Coronary artery (tissue), 2 donors: ENCODE results near the gene PPARG.
"Not testable (repeated sequence)": the region's sequence is repeated elsewhere in the genome, so short reads cannot be mapped to it uniquely, and the experiment has no call there.

ENCODE experiments used
- DNase-seq: peaks from one replicate; pipeline ENCODE4 v3.0.0-alpha.2; 2017; ENCODE audit warnings: low spot score
- H3K27ac ChIP-seq, 2 donors: fragments of 200-600 bp; sonication (generic); one replicate each; pipeline ENCODE4 v1.5.1; 2016 to 2019
- H3K4me3 ChIP-seq: fragments of 200-600 bp; sonication (generic); 2 replicates; pipeline ENCODE4 v1.5.1; 2016; ENCODE audit warnings: mild to moderate bottlenecking, moderate library complexity
- CTCF ChIP-seq: fragments of 200-600 bp; sonication (generic); IDR thresholded peaks from one replicate; pipeline ENCODE4 v1.5.1; 2019; ENCODE audit warnings: antibody characterized with exemption

PPARG gene

GRCh38 chr3:12375572-12375971, 86.7 kb downstream of the PPARG start:
- no peak for DNase-seq
- H3K4me3 ChIP-seq: no peak overlapping the region
- H3K27ac ChIP-seq: no peak overlapping the region
- no peak for TF ChIP-seq CTCF

GRCh38 chr3:12379640-12380429, 91.0 kb downstream of the PPARG start:
- no peak for TF ChIP-seq CTCF
- Histone ChIP-seq H3K4me3 (no peak overlapping the region), H3K27ac (no peak overlapping the region)
- DNase-seq: no peak

DNA sequence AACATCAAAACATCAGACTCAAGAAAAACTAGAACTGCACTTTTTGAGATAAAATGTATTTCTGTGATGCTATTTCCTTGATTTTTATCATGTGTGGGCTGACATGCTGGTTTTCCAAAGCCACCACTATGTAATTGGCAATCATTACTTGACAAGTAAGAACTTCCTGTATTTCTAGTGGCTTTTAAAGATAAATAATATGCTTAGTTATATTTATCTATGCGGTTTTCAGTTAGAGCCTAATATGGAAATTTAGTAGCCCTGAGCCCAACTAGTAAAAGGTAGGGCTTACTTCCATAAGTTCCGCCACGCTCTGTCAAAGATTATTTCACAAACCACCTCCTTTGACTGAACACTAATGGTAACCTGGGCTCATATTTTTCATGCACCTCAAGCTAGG, 91.6 kb downstream of the PPARG start:
- no peak for DNase-seq
- no peak overlapping the region for H3K4me3 ChIP-seq
- no peak overlapping the region for H3K27ac ChIP-seq
- TF ChIP-seq CTCF: no peak

DNA sequence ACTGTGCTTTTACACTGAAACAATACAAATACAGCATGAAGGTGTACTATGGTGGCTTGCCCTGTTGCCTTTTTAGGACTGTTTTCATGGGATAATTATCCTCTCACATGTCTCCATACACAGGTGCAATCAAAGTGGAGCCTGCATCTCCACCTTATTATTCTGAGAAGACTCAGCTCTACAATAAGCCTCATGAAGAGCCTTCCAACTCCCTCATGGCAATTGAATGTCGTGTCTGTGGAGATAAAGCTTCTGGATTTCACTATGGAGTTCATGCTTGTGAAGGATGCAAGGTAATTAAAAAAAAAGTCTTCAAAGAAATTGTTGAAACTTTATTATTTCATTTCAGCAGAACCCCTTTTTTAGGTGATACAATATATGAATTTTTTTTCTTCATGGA, 92.3 kb downstream of the PPARG start:
- no peak overlapping the region for H3K27ac ChIP-seq
- no peak for DNase-seq
- no peak for TF ChIP-seq CTCF

GRCh38 chr3:12383218-12383617, 94.3 kb downstream of the PPARG start:
- no peak overlapping the region for H3K4me3 ChIP-seq
- DNase-seq: no peak
- H3K27ac ChIP-seq: no peak overlapping the region
- TF ChIP-seq CTCF: no peak

More for the DNA sequence above, 92.3 kb downstream of the PPARG start:
- no peak overlapping the region for H3K4me3 ChIP-seq

DNA sequence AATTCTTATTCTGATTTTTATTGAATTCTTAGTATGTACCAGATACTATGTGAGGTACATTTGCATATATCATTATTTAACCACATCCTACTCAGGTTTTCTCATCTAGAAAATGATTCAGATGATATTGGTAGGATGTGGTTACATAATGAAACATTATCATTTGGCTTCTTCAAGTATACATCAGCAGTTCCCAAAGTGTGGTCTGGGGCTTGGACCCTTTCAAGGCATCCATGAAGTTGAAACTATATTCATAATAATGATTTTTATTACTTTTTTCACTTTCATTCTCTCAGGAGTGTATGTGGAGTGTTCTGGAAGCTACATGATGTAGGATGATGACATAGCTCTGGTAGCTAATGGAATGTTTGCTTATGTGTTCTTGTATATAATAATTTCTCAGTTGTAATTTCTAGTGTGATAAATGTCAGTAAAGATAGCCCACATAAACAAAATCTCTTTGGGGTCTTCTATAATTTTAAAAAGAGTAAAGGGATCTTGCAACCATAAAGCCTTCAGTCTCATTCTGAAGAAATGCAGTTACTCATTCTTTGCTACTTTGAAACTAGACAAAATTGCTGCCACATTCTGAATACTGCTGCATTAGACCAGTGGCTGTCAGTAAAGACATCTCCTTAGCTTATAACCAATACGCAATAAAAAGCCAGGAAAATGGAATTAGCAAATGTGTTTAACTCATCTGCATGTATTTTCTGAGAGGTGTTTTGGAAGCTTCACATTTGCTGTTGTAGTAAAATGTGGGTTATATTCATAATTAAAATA, 95.8 kb downstream of the PPARG start:
- no peak for DNase-seq
- TF ChIP-seq CTCF: no peak

GRCh38 chr3:12386514-12387291, 97.8 kb downstream of the PPARG start:
- not testable (repeated sequence) for H3K27ac ChIP-seq, DNase-seq

More for the DNA sequence above, 95.8 kb downstream of the PPARG start:
- Histone ChIP-seq H3K4me3 (no peak overlapping the region), H3K27ac (no peak overlapping the region)

More at GRCh38 chr3:12386514-12387291, 97.8 kb downstream of the PPARG start:
- not testable (repeated sequence) for H3K4me3 ChIP-seq
